HCT116 (cell line): Measurements from ENCODE around the gene WDR37.

Experiments
- ELF1 ChIP-seq: IDR thresholded peaks from 2 replicates; pipeline ENCODE4 v1.6.1; 2012; ENCODE audit warnings: low read depth, borderline replicate concordance
- POLR2A ChIP-seq: IDR thresholded peaks from 2 replicates; pipeline ENCODE4 v1.7.0; 2011; ENCODE audit warnings: borderline replicate concordance; ENCODE audit not compliant: insufficient read depth, insufficient read length; ENCODE audit errors: extremely low read depth
- RAD21 ChIP-seq: IDR thresholded peaks from 2 replicates; pipeline ENCODE4 v1.6.1; 2012; ENCODE audit warnings: low read depth, mild to moderate bottlenecking
- TF ChIP-seq, protein P1 (sequence below): IDR thresholded peaks from 2 replicates; pipeline ENCODE4 v1.6.1; 2012; ENCODE audit warnings: low read depth

GRCh38 chr10:1116051-1116450 lies 59.9 kb downstream of the WDR37 start:
- no peak for TF ChIP-seq RAD21
- TF ChIP-seq, protein P1, sequence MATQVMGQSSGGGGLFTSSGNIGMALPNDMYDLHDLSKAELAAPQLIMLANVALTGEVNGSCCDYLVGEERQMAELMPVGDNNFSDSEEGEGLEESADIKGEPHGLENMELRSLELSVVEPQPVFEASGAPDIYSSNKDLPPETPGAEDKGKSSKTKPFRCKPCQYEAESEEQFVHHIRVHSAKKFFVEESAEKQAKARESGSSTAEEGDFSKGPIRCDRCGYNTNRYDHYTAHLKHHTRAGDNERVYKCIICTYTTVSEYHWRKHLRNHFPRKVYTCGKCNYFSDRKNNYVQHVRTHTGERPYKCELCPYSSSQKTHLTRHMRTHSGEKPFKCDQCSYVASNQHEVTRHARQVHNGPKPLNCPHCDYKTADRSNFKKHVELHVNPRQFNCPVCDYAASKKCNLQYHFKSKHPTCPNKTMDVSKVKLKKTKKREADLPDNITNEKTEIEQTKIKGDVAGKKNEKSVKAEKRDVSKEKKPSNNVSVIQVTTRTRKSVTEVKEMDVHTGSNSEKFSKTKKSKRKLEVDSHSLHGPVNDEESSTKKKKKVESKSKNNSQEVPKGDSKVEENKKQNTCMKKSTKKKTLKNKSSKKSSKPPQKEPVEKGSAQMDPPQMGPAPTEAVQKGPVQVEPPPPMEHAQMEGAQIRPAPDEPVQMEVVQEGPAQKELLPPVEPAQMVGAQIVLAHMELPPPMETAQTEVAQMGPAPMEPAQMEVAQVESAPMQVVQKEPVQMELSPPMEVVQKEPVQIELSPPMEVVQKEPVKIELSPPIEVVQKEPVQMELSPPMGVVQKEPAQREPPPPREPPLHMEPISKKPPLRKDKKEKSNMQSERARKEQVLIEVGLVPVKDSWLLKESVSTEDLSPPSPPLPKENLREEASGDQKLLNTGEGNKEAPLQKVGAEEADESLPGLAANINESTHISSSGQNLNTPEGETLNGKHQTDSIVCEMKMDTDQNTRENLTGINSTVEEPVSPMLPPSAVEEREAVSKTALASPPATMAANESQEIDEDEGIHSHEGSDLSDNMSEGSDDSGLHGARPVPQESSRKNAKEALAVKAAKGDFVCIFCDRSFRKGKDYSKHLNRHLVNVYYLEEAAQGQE, result no peak
- TF ChIP-seq ELF1, result no peak
- no peak for TF ChIP-seq POLR2A
